ENCODE data around the gene CDK5RAP1. TPM values are rescaled to one million over a fixed set of nuclear protein-coding genes. Genes with fewer than 3 reads are reported as not detected.

The CDK5RAP1 gene
- total and polyA plus RNA-seq, 2 of the 8 experiments (the other 6 are each of a cell fraction or from before 2014, with no cell fraction given): 37.8 to 46.6 TPM

- Histone ChIP-seq H3K23me2 (ENCODE audit: low read depth, low read length) (no peaks in the 10 kb centered on the region), H3K79me1 (ENCODE audit: low read depth, low read length) (no peaks in the 10 kb centered on the region), H3K4me3 (ENCODE audit: extremely low read depth in 1 of 4, insufficient read depth in 2 of 4, low read depth in 3 of 4, low read length in 4 of 4) (no peak overlapping the region), H3K36me3 (ENCODE audit: control insufficient read depth in 2 of 4, insufficient read depth in 4 of 4, low read length in 3 of 4) (no peaks in the 10 kb centered on the region), H3K4me1 (replicated peaks in 1 of 4; ENCODE audit: control insufficient read depth in 3 of 4, insufficient read depth in 4 of 4, low read length in 3 of 4) (no peaks in the 10 kb centered on the region), H2AFZ (ENCODE audit: low read length) (no peak overlapping the region), H4K8ac (ENCODE audit: extremely low read depth, insufficient read depth, low read length) (no peak overlapping the region), H2BK12ac (ENCODE audit: low read depth, low read length) (no peak overlapping the region), H3K9me3 (ENCODE audit: insufficient read depth in 2 of 2, low read depth in 1 of 2, low read length in 1 of 2) (no peaks in the 10 kb centered on the region; a peak in 1 of 4 replicates), H2BK5ac (ENCODE audit: low read depth, low read length) (no peak overlapping the region), H2BK15ac (ENCODE audit: low read length) (no peak overlapping the region), H3K18ac (ENCODE audit: extremely low read depth, low read length) (no peak overlapping the region), H3K79me2 (ENCODE audit: control insufficient read depth in 1 of 2, insufficient read depth in 2 of 2, low read length in 2 of 2) (no peaks in the 10 kb centered on the region), H3K4me2 (ENCODE audit: insufficient read depth in 1 of 2, low read depth in 2 of 2, low read length in 2 of 2) (no peak overlapping the region), H3K4ac (replicated peaks; ENCODE audit: insufficient read length, low read depth, low read length) (no peak overlapping the region), H4K91ac (replicated peaks; ENCODE audit: insufficient read length, low read length) (no peak overlapping the region), H4K20me1 (replicated peaks in 1 of 2; ENCODE audit: control insufficient read depth in 1 of 2, insufficient read depth in 2 of 2, low read length in 2 of 2) (no peaks in the 10 kb centered on the region), H2BK20ac (ENCODE audit: low read length) (no peak overlapping the region), H3K56ac (replicated peaks; ENCODE audit: insufficient read length, low read depth, low read length) (no peak overlapping the region), H3K27ac (ENCODE audit: low read depth, low read length) (no peak overlapping the region), H3K27me3 (replicated peaks in 1 of 4; ENCODE audit: control insufficient read depth in 3 of 4, extremely low read depth in 1 of 4, insufficient read depth in 3 of 4, low read length in 3 of 4) (no peaks in the 10 kb centered on the region), H3K23ac (ENCODE audit: insufficient read length) (no peak overlapping the region), H2AK5ac (ENCODE audit: low read depth, low read length) (no peak overlapping the region), H2BK120ac (replicated peaks; ENCODE audit: low read depth, low read length) (no peak overlapping the region), H3K14ac (ENCODE audit: insufficient read length) (no peak overlapping the region), H4K5ac (ENCODE audit: insufficient read length, low read depth, low read length) (no peak overlapping the region), H3K9ac (replicated peaks in 1 of 4; ENCODE audit: extremely low read depth in 1 of 4, low read depth in 3 of 4, low read length in 3 of 4) (no peak overlapping the region)
- 86% methylated on average over 4 of the region's 4 CpGs; no CpG with 5 or more reads in 1 of the 2 experiments for WGBS, 2 experiments (ENCODE audit: extremely low coverage in 1 of 2, insufficient coverage in 1 of 2, insufficient read length in 1 of 2, insufficient replicate concordance in 2 of 2, low coverage in 1 of 2, low lambda C conversion rate in 2 of 2, missing lambda C conversion rate in 1 of 2)
- DNase-seq (ENCODE audit: low read depth in 1 of 2, low spot score in 2 of 2) (no peak), FAIRE-seq (no peak)
- TF ChIP-seq SAP30 (IDR thresholded peaks at IDR 0.05; ENCODE audit: insufficient read depth, insufficient replicate concordance, low read length): no peak
- no peak for TF ChIP-seq TEAD4 (IDR thresholded peaks at IDR 0.05; ENCODE audit: low read depth, low read length)
- no peak for TF ChIP-seq NANOG (IDR thresholded peaks at IDR 0.05; ENCODE audit: insufficient read depth, low read depth, low read length, poor library complexity, severe bottlenecking)
- no peak for TF ChIP-seq HDAC6 (IDR thresholded peaks at IDR 0.05; ENCODE audit: low read depth, low read length)
- no peak for TF ChIP-seq SIRT6 (IDR thresholded peaks at IDR 0.05; ENCODE audit: low read length)
- TF ChIP-seq CHD1 (IDR thresholded peaks at IDR 0.05; ENCODE audit: low read depth, low read length): no peak
- CTCF ChIA-PET (ENCODE audit: partially characterized antibody): interaction anchor here (1.2 to 1.5 kb wide), 2 partner anchors 12 to 203 kb away, joined by 3 to 4 read pairs; no protein-coding TSS in a partner anchor
- POLR2A ChIA-PET (ENCODE audit: partially characterized antibody): no interaction called here
Observed at GRCh38 chr20:33450867-33451266, 49.5 kb upstream of the CDK5RAP1 start.

All from H1 (cell line).